Psoas muscle (tissue), 8 donors: Measurements from ENCODE around the gene RFXAP. TPM values are rescaled to one million over a fixed set of nuclear protein-coding genes. Genes with fewer than 3 reads are reported as not detected.

Experiments used
- ATAC-seq, 4 donors: fragments of 200-7000 bp; cut with Tn5 transposase; one replicate each; pipeline ENCODE4 v1.9.1; 2020; ENCODE audit warnings: moderate library complexity in 3 of 4, mild to moderate bottlenecking in 2 of 4
- DNase-seq, 2 donors: peaks; one replicate each; pipeline ENCODE4 v3.0.0-alpha.2; 2020
- H3K27ac ChIP-seq: fragments of 200-600 bp; one replicate; pipeline ENCODE4 v1.8.0; 2022
- H3K27me3 ChIP-seq, 3 donors: fragments of 200-600 bp in 1 of 3; one replicate each; pipeline versions ENCODE4 v1.6.1 to v1.8.0; 2013 to 2022; ENCODE audit warnings: low read length in 2 of 3, mild to moderate bottlenecking in 2 of 3, moderate library complexity in 1 of 3; ENCODE audit not compliant: insufficient read depth in 3 of 3
- H3K36me3 ChIP-seq, 2 donors: fragments of 200-600 bp in 1 of 2; one replicate each; pipeline versions ENCODE4 v1.6.1 to v1.8.0; 2013 to 2022; ENCODE audit warnings: low read depth in 1 of 2, mild to moderate bottlenecking in 1 of 2, moderate library complexity in 1 of 2; ENCODE audit not compliant: insufficient read depth in 1 of 2
- H3K4me1 ChIP-seq: fragments of 200-600 bp; one replicate; pipeline ENCODE4 v1.8.0; 2022
- H3K4me3 ChIP-seq: fragments of 200-600 bp; one replicate; pipeline ENCODE4 v1.8.0; 2022; ENCODE audit warnings: mild to moderate bottlenecking
- H3K9me3 ChIP-seq: fragments of 200-600 bp; one replicate; pipeline ENCODE4 v1.8.0; 2022
- WGBS, 3 donors: extraction: QIAGEN DNeasy Blood & Tissue Kit; methylation state at CpG; one replicate each; pipeline versions ENCODE4 v1.1.6 to v1.1.7; 2013; 5-methylcytosine and 5-hydroxymethylcytosine counted together
- intact Hi-C, 2 donors: fragments of 100-400 bp; cut with DNase I; formaldehyde crosslinking; loops; one replicate each; pipeline versions ENCODE4 v1.11.0 to v1.14.2; 2022
- polyA plus RNA-seq, 3 donors: library from polyadenylated mRNA; stranded (reverse); fragments of 200-250 nt; gene quantifications; one replicate each; pipeline ENCODE4 v1.2.3, GENCODE V29; 2013
- total RNA-seq, 4 donors: library from RNA; stranded (reverse); fragmentation: NEBNext Ultra II Directional in 2 of 4; extraction: Animal tissue kit (Norgen Biotek cat#: 25700) in 2 of 4; gene quantifications; one replicate each; pipeline versions ENCODE4 v1.2.1 to v1.2.4, GENCODE V29; 2021 to 2023
- TF ChIP-seq, protein P1 (sequence below): fragments of 200-600 bp; IDR thresholded peaks from one replicate; pipeline ENCODE4 v1.8.0; 2022; ENCODE audit warnings: antibody characterized with exemption
- donor health status: healthy with polysubstance abuse.
- donor health status: DM: no; HTN: no; CAD: no; lungs with moderate emphysema.
- donor health status: Bipolar disorder and iron deficiency.
- donor health status: healthy.
- donor health status: DM: yes; HTN: yes; CAD: no.
- donor health status: DM: no; HTN: no; CAD: no.
- donor health status: DM: no; HTN: no; CAD: no.
- donor health status: DM: yes; HTN: yes; CAD: no.

The RFXAP gene
- total and polyA plus RNA-seq, 7 donors: 1.2 to 4.1 (median 1.7) TPM

DNA sequence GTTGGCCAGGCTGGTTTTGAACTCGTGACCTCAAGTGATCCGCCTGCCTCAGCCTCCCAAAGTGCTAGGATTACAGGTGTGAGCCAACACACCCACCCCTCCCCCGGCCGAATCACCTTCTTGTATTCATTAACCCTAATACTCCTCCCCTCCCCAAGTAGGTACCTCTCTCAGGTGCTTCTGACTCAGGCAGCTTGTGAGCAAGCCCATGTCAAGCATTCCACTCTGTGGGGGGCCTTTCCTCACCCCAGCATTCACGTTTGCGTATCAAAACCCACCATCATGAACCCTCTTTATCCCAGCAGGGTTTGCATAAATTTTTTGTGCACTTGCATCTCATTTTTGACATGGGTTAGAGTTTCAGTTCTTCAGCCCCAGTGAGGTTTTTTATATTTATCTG is 23.6 kb upstream of the RFXAP start:
- DNase-seq (no peak), ATAC-seq (no peak)
- Histone ChIP-seq H3K36me3 (no peaks in the 10 kb centered on the region), H3K27ac (no peak overlapping the region), H3K4me1 (no peaks in the 10 kb centered on the region), H3K27me3 (no peaks in the 10 kb centered on the region), H3K4me3 (no peak overlapping the region), H3K9me3 (no peaks in the 10 kb centered on the region)
- TF ChIP-seq, protein P1, sequence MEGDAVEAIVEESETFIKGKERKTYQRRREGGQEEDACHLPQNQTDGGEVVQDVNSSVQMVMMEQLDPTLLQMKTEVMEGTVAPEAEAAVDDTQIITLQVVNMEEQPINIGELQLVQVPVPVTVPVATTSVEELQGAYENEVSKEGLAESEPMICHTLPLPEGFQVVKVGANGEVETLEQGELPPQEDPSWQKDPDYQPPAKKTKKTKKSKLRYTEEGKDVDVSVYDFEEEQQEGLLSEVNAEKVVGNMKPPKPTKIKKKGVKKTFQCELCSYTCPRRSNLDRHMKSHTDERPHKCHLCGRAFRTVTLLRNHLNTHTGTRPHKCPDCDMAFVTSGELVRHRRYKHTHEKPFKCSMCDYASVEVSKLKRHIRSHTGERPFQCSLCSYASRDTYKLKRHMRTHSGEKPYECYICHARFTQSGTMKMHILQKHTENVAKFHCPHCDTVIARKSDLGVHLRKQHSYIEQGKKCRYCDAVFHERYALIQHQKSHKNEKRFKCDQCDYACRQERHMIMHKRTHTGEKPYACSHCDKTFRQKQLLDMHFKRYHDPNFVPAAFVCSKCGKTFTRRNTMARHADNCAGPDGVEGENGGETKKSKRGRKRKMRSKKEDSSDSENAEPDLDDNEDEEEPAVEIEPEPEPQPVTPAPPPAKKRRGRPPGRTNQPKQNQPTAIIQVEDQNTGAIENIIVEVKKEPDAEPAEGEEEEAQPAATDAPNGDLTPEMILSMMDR: no peak
- WGBS, 3 donors: 72 to 79% (median 75%) methylated on average over 6 of the region's 6 CpGs
- intact Hi-C loops: no loop called here

DNA sequence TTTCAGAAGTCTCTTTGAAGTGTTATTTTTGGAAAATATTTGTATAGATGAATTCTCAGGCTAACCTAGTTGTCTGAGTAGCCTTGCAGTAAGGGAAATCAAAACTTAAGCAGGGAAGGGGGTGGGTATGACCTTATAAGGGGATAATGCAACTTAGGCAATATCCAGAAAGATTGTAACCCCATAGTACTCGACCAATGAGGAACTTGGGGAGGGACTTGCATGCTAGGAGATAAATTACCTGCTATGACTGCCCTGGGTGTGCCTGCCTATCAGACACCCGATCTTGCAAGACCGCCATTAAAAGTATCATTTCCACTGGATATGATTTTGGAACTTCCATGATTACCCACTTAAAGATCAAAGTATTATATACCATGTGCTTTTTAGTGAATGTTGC is 23.0 kb upstream of the RFXAP start:
- no peak overlapping the region for H3K4me3 ChIP-seq
- intact Hi-C loops: no loop called here
- H3K27ac ChIP-seq: no peak overlapping the region
- H3K36me3 ChIP-seq: no peaks in the 10 kb centered on the region
- no peak for DNase-seq
- TF ChIP-seq, protein P1: no peak
- H3K27me3 ChIP-seq: no peaks in the 10 kb centered on the region
- WGBS, 3 donors: 78 to 82% (median 81%) methylated on average over 3 of the region's 3 CpGs
- H3K9me3 ChIP-seq: no peaks in the 10 kb centered on the region
- ATAC-seq: no peak
- H3K4me1 ChIP-seq: no peaks in the 10 kb centered on the region

DNA sequence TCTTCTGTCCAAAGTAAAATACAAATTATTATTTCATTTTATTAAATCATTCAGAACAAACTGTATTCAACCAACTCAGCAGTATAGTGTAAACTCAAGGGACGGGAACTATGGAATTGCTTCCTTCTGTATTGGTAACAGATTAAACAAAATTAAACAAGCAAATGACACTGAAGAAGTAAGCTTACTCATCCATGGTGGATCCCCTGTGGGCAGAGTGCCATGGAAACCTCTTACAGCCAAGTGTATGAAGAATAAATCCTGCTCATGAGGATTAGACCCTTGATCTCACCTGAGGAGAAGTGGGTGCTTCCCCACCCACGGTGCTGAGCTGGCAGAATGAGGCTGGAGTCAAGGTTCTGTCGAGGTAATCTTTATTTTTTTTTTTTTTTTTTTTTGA is 18.0 kb upstream of the RFXAP start:
- ATAC-seq (no peak), DNase-seq (no peak)
- Histone ChIP-seq H3K36me3 (no peaks in the 10 kb centered on the region), H3K27ac (no peak overlapping the region), H3K4me3 (no peak overlapping the region), H3K4me1 (no peaks in the 10 kb centered on the region), H3K27me3 (no peaks in the 10 kb centered on the region), H3K9me3 (no peaks in the 10 kb centered on the region)
- 53 to 56% (median 55%) methylated on average over 3 of the region's 3 CpGs for WGBS, 3 donors
- intact Hi-C loops: no loop called here
- TF ChIP-seq, protein P1: no peak

DNA sequence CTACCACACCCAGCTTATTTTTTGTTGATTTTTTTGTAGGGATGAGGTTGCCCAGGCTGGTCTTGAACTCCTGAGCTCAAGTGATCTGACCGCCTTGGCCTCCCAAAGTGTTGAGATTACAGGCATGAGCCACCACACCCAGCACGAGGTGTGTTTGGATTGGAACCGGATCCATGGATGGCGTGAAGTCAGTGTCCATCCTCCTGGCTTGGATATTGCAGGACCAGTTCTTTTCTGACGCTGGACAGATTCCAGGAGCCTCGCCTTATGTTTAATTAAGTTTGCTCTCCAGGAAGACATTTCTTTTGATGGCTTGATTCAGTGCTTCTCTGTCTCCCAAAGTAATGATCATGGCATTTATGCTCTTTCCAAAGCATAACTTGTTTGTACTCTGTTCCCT is 14.4 kb upstream of the RFXAP start:
- DNase-seq (no peak), ATAC-seq (no peak)
- no peak overlapping the region for H3K4me3 ChIP-seq
- no peaks in the 10 kb centered on the region for H3K4me1 ChIP-seq
- H3K36me3 ChIP-seq: no peaks in the 10 kb centered on the region
- TF ChIP-seq, protein P1: no peak
- intact Hi-C loops: no loop called here
- WGBS, 3 donors: 76 to 86% (median 85%) methylated on average over 6 of the region's 6 CpGs
- no peaks in the 10 kb centered on the region for H3K9me3 ChIP-seq
- H3K27me3 ChIP-seq: no peaks in the 10 kb centered on the region
- no peak overlapping the region for H3K27ac ChIP-seq

DNA sequence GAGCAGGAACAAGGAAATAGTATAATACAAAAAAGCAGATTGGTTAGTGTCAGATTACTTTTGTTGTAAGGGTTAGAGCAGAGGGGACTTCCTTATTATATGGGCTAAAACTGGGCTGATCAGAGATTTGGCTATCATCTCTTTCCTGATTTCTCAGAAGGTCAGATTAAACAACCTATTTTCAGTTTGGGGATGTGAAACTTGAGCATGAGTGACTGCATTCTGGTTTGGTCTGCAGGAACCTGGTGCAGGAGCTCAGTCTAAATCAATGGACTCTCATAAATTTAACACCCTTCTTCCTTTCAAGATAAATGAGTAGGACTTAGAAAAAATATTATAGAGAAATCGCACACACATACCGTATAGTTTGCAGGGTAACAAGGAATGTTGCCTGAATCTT is 12.9 kb upstream of the RFXAP start:
- Histone ChIP-seq H3K36me3 (no peaks in the 10 kb centered on the region), H3K27ac (no peak overlapping the region), H3K9me3 (no peaks in the 10 kb centered on the region), H3K4me3 (no peak overlapping the region), H3K27me3 (no peaks in the 10 kb centered on the region), H3K4me1 (no peaks in the 10 kb centered on the region)
- ATAC-seq: no peak
- intact Hi-C loops: no loop called here
- no peak for DNase-seq
- 74 to 85% (median 80%) methylated on average over 2 of the region's 2 CpGs for WGBS, 3 donors
- TF ChIP-seq, protein P1: no peak
